SU-DHL-6 (cell line): ENCODE results near the gene NTRK2.

Experiments
- H2AFZ ChIP-seq: fragments of 200-600 bp; sonication (generic); 2 replicates; pipeline ENCODE4 v1.6.1; 2014; ENCODE audit warnings: low read depth, mild to moderate bottlenecking, moderate library complexity, mixed read lengths, antibody characterized with exemption, low read length; ENCODE audit not compliant: severe bottlenecking
- H3F3A ChIP-seq: fragments of 200-600 bp; shearing (Covaris generic); 2 replicates; pipeline ENCODE4 v1.6.0; 2016; ENCODE audit warnings: antibody characterized with exemption, mild to moderate bottlenecking; ENCODE audit not compliant: insufficient read depth
- H3K27ac ChIP-seq: fragments of 200-600 bp; sonication (generic); 2 replicates; pipeline ENCODE4 v1.5.1; 2016; ENCODE audit warnings: low read depth, mild to moderate bottlenecking, low read length, moderate library complexity, mixed read lengths
- H3K27me3 ChIP-seq: fragments of 200-600 bp; sonication (generic), shearing (Covaris generic); 2 replicates; pipeline ENCODE4 v1.6.0; 2014; ENCODE audit warnings: mild to moderate bottlenecking, low read length
- H3K36me3 ChIP-seq: fragments of 200-600 bp; sonication (generic); 2 replicates; pipeline ENCODE4 v1.6.1; 2014; ENCODE audit warnings: mild to moderate bottlenecking, low read length, mixed read lengths
- H3K4me2 ChIP-seq: fragments of 300-600, 200-600 bp; shearing (Covaris generic), sonication (generic); 2 replicates; pipeline ENCODE4 v1.6.0; 2014; ENCODE audit warnings: low read length, low read depth, mild to moderate bottlenecking; ENCODE audit not compliant: poor library complexity, severe bottlenecking
- H3K4me3 ChIP-seq: fragments of 200-600 bp; sonication (generic); 2 replicates; pipeline ENCODE4 v1.5.1; 2014; ENCODE audit warnings: antibody characterized with exemption, low read length, mild to moderate bottlenecking, mixed read lengths; ENCODE audit not compliant: insufficient read depth, poor library complexity, severe bottlenecking
- H3K79me2 ChIP-seq: fragments of 200-600 bp; sonication (generic); 2 replicates; pipeline ENCODE4 v1.6.1; 2014; ENCODE audit warnings: mild to moderate bottlenecking, low read length, moderate library complexity; ENCODE audit not compliant: insufficient read depth
- H3K9ac ChIP-seq: fragments of 200-600 bp; sonication (generic); 2 replicates; pipeline ENCODE4 v1.7.0; 2014; ENCODE audit warnings: mild to moderate bottlenecking, low read length
- H3K9me2 ChIP-seq: fragments of 200-600 bp; sonication (generic); replicated peaks from 2 replicates; pipeline ENCODE4 v1.6.1; 2014; ENCODE audit warnings: low read length; ENCODE audit not compliant: insufficient read depth
- H3K9me3 ChIP-seq: fragments of 200-600 bp; sonication (generic); 2 replicates; pipeline ENCODE4 v1.6.1; 2014; ENCODE audit warnings: low read length, mixed read lengths; ENCODE audit not compliant: insufficient read depth
- H4K20me1 ChIP-seq: fragments of 200-600 bp; sonication (generic); 2 replicates; pipeline ENCODE4 v1.6.1; 2014; ENCODE audit warnings: low read depth, mild to moderate bottlenecking, antibody characterized with exemption, low read length, moderate library complexity, mixed read lengths
- CTCF ChIP-seq: fragments of 200-600 bp; sonication (generic); IDR thresholded peaks from one replicate; pipeline ENCODE4 v1.5.1; 2017; ENCODE audit warnings: antibody characterized with exemption, mild to moderate bottlenecking, low read length, moderate library complexity; ENCODE audit not compliant: insufficient read depth, poor library complexity, severe bottlenecking
- EZH2phosphoT487 ChIP-seq: fragments of 200-600 bp; sonication (generic), shearing (Covaris generic); conservative IDR thresholded peaks from 2 replicates; pipeline ENCODE4 v1.6.1; 2018; ENCODE audit warnings: mild to moderate bottlenecking, antibody characterized with exemption, low read length, moderate library complexity, mixed read lengths

Gene NTRK2

GRCh38 chr9:84647699-84648098 lies 21.8 kb upstream of the NTRK2 start:
- Histone ChIP-seq H3K4me2 (no peak overlapping the region), H4K20me1 (no peaks in the 10 kb centered on the region), H3K9me3 (no peaks in the 10 kb centered on the region), H3K9me2 (no peaks in the 10 kb centered on the region), H3K79me2 (no peaks in the 10 kb centered on the region), H3F3A (no peaks in the 10 kb centered on the region), H3K27me3 (no peaks in the 10 kb centered on the region), H3K27ac (no peak overlapping the region), H2AFZ (no peak overlapping the region), H3K4me3 (no peak overlapping the region), H3K36me3 (no peaks in the 10 kb centered on the region), H3K9ac (no peak overlapping the region)
- TF ChIP-seq CTCF, result no peak
- TF ChIP-seq EZH2phosphoT487, result no peak

GRCh38 chr9:84652496-84653120 lies 16.9 kb upstream of the NTRK2 start:
- Histone ChIP-seq H3K4me2 (no peak overlapping the region), H3K9me2 (no peaks in the 10 kb centered on the region), H2AFZ (no peak overlapping the region), H3K79me2 (no peaks in the 10 kb centered on the region), H3K27ac (no peak overlapping the region), H3K9me3 (no peaks in the 10 kb centered on the region), H4K20me1 (no peaks in the 10 kb centered on the region), H3K27me3 (no peaks in the 10 kb centered on the region), H3K4me3 (no peak overlapping the region), H3K36me3 (no peaks in the 10 kb centered on the region), H3F3A (no peaks in the 10 kb centered on the region), H3K9ac (no peak overlapping the region)
- TF ChIP-seq CTCF (no peak), EZH2phosphoT487 (no peak)

GRCh38 chr9:84655447-84655846 lies 14.1 kb upstream of the NTRK2 start:
- Histone ChIP-seq H3K27me3 (no peaks in the 10 kb centered on the region), H3K36me3 (no peaks in the 10 kb centered on the region), H3K4me3 (no peak overlapping the region), H3F3A (no peaks in the 10 kb centered on the region), H3K9me3 (no peaks in the 10 kb centered on the region), H3K27ac (no peak overlapping the region), H3K79me2 (no peaks in the 10 kb centered on the region), H4K20me1 (no peaks in the 10 kb centered on the region), H3K9ac (no peak overlapping the region), H3K4me2 (no peak overlapping the region), H2AFZ (no peak overlapping the region), H3K9me2 (no peaks in the 10 kb centered on the region)
- TF ChIP-seq CTCF, result no peak
- TF ChIP-seq EZH2phosphoT487, result no peak
